Inflammatory macrophage treated with lipopolysaccharide for 1 hour (primary cell): ENCODE data around the gene SCN2A.
"Not testable (repeated sequence)": the region's sequence is repeated elsewhere in the genome, so short reads cannot be mapped to it uniquely, and the experiment has no call there.

Experiments used
- DNase-seq, 2 donors: peaks; one replicate each; pipeline ENCODE4 v3.0.0-alpha.2; 2020 to 2022

Gene SCN2A

GRCh38 chr2:165348441-165348840 lies 109.2 kb downstream of the SCN2A start:
- DNase-seq = no peak

- DNase-seq = no peak
Observed at GRCh38 chr2:165349181-165349580, 110.0 kb downstream of the SCN2A start.

DNA sequence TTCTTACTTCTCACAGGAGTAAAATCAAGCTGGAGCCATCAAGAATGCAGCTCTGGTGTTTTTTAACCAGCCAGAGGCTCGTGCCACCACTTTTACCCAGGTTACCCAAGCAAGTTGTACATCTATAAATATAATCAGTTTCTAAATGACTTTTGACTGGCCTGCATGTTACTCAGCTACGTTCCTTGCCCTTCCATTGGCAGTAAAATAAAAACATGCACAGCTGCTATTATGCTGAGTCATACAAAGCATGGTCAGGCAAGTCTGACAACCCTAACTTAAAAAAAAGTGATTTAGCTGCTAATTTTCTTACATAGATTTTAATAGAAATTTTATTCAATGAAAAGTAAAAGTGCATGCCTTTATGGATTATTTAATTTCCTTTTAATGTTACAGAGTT lies 118.5 kb downstream of the SCN2A start:
- no peak for DNase-seq

- no peak for DNase-seq
Observed at GRCh38 chr2:165361514-165361913, 122.3 kb downstream of the SCN2A start.

GRCh38 chr2:165369131-165369897 lies 130.1 kb downstream of the SCN2A start:
- no peak for DNase-seq

DNA sequence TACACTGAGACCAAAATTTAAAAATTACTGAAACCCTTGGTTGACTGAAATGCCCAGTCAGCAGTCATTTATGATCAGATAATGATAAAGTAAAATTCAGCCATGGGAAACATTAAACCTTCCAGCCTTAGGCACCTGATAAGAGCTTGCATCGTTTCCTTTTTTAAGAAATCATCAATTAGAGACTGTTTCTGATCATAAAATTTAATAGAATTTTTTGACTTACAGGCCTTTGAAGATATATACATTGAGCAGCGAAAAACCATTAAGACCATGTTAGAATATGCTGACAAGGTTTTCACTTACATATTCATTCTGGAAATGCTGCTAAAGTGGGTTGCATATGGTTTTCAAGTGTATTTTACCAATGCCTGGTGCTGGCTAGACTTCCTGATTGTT lies 130.7 kb downstream of the SCN2A start:
- no peak for DNase-seq

GRCh38 chr2:165371356-165371755 lies 132.1 kb downstream of the SCN2A start:
- no peak for DNase-seq

- DNase-seq = no peak
Observed at GRCh38 chr2:165373278-165374010, 134.2 kb downstream of the SCN2A start.

- no peak for DNase-seq
Observed at GRCh38 chr2:165376571-165376975, 137.4 kb downstream of the SCN2A start.

- no peak for DNase-seq
Observed at GRCh38 chr2:165382362-165382761, 143.1 kb downstream of the SCN2A start.

DNA sequence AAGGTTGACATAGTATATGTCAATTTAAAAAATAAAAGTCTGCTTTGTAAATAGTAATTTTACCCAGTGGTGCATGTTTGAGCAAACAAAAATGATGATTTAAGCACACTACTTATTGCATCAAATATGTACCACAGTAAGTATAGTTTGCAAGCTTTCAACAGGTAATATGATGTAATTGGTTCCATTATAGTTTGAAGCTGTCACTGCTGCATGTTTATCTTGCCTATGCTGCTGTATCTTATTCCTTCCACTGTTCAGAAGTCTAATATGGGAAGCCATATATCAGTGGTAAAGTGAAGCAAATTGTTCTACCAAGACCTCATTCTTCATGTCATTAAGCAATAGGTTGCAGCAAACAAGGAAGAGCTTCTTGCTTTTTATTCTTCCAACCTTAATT lies 151.7 kb downstream of the SCN2A start:
- no peak for DNase-seq

DNA sequence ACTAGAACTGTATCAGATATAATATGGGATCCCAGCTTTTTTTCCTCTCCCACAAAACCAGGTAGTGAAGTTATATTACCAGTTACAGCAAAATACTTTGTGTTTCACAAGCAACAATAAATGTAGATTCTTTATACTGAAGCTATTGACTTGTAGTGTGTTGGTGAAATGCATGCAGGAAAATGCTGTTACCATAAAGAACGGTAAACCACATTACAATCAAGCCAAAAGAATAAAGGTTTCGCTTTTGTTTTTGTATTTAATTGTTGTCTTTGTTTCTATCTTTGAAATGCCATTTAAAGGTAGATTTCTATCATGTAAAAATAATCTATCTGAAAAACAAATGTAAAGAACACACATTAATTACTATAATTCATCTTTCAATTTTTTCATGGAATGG lies 152.6 kb downstream of the SCN2A start:
- DNase-seq = no peak

DNA sequence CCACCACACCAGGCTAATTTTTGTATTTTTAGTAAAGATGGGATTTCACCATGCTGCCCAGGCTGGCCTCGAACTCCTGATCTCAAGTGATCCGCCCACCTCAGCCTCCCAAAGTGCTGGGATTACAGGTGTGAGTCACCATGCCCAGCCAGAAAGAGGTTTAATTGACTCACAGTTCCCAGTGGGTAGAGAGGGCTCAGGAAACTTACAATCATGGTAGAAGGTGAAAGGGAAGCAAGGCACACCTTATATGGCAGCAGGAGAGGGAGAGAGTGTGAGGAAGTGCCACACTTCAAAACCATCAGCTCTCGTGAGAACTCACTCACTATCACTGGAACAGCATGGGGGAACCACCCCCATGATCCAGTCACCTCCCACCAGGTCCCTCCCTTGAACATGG lies 159.4 kb downstream of the SCN2A start:
- not testable (repeated sequence) for DNase-seq

DNA sequence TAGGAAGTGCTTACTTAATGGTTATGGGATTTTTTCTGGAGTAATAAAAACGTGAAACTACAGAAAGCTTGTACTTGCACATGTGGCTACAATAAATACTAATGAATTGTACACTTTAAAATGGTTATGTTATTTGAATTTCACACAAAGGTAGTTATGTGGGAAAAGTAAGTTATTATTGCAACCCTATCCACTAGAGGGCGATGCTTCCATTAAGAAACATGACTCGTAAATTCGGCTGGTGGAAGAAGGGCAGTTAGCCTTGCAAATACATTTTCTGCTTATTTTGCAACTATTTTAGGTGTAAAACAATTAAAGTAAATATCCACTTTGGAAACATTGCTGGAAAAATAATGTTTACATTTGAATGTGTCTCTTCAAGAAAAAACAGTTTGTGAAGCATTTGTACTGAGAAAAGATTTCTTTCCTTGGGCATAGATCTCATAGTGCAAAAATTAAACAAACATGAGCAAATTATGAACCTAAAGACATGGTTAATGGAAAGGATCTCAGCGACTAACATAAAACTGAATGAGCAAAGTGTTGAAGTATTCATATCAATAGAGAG lies 162.2 kb downstream of the SCN2A start:
- DNase-seq = peak; percentile 27 to 69

GRCh38 chr2:165402162-165402561 lies 162.9 kb downstream of the SCN2A start:
- no peak for DNase-seq

DNA sequence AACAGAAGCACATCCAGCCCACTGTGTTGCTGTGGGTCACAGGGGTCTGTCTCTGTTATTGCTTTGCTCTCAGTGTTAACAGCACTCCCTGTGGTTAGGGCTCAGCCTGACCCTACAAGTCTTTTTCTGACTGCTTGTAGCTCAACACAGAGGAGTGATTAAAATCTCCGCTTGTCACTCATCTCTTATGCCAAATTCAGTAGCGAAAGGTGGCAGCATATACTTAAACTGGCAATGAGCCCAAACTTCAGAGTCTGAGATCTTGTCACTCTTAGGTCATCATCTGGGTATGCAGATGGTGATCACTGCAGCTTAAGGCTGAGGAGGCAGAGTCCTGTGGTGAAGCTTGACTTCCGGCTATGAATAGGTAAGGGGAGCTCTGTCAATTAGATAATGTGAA lies 167.0 kb downstream of the SCN2A start:
- no peak for DNase-seq

DNA sequence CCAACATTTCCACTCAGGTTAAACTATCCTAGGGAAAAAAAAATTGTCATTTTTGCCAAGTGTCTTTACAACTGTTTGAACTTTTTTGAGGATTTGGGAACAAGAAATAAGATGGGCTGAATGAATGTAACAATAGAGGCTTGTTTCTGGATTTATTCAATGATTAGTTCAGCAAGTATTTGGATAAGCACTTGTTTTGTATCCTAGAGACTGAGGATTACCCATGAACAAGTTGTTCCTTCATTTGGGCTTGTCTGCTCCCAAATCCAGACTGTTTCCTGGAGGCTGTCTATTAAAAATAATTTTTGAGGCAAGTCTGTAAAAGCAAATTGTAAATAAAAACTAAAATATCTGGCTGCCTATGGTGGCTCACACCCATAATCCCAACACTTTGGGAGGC lies 168.3 kb downstream of the SCN2A start:
- no peak for DNase-seq

GRCh38 chr2:165408186-165408585 lies 169.0 kb downstream of the SCN2A start:
- DNase-seq = no peak

DNA sequence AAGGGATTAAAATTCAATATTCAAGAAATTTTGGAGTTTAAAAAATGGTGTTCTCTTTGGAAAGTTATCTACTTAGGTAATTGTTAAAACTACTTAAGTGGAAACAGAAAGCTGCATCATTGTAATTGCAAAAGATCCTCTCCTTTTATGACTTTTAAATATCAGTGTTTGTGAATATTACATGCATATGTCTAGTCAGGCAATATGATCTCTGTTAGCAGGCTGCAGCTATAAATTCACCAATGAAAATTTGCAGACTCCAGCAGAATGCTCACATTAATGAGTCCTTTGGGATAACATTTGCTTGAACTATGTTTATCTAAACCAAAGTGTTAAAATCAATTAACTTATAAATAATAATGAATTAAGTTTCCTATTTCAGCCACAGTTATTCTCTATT lies 171.1 kb downstream of the SCN2A start:
- no peak for DNase-seq

- no peak for DNase-seq
Observed at GRCh38 chr2:165414187-165414586, 175.0 kb downstream of the SCN2A start.

DNA sequence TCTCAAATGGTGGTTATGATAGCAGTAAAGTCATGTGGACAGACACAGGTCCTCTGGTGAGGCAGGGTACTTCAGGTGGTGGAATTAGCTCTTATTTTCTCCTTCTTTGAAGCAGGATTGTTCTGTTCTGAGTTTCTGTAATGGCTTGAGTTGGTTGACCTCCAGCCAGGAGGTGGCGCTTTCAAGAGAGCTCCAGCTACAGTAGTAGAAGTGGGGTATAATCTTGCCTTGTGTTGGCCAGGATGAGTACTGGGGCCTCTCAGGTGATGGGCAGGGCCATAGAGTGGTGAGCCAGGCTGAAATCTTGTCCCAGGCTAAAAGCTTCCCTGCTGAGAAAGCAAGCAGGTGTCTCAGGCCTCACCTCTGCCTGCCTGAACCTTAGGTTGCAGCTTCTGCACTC lies 177.8 kb downstream of the SCN2A start:
- no peak for DNase-seq

DNA sequence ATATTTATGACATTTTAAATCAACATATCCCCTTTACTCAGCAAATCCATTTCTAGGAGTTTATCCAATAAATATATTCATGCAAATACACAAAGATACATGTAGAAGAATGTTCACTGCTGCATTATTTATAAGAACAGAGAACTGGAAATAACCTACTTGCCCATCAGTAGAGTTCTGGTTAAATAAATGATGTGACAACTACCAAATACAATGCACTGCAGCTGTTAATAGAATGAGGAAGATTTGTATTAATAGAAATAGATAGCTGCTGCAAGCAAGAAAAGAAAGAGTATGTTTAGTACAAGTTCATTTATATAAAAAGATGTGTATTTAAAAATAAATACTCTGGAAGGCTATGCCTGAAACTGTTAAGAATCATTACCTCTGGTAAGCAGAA lies 181.0 kb downstream of the SCN2A start:
- DNase-seq = no peak

DNA sequence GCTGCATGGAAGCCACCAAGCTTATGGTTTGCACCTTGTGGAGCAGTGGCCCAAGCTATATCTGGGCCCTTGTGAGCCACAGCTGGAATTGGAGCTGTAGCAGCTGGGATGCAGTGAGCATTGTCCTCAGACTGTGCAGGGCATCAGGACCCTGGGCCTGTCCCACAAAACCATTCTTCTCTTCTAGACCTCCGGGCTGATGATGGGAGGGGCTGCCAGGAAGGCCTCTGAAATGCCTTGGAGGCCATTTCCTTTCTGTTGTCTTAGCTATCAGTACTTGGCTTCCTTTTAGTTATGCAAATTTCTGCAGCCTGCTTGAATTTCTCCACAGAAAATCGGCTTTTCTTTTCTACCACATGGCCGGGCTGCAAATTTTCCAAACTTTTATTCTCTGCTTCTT lies 183.9 kb downstream of the SCN2A start:
- no peak for DNase-seq

DNA sequence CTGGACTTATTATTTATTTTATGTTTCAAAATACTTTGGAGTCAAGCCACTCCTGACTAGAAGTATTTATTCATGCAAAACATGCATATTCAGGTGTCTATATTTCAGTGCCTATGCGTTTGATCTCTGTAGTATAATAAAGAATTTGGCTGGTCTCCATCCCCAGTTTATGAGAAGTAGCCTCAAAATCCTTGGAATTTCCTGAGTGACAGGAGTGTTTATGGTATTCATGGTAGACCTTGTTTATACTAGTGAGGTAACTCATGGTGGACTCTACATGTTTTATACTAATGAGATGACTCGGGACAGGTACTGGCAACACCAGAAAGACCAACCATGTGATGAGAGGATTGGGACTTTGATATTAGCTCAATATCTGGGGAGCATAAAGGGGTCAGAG lies 186.3 kb downstream of the SCN2A start:
- DNase-seq = no peak
